GM13977 (cell line): Measurements from ENCODE around the gene OR52I2.

Experiments
- DNase-seq: peaks from one replicate; pipeline ENCODE4 v3.0.0; 2012; ENCODE audit warnings: low spot score
- in situ Hi-C: fragments of 300-500 bp; cut with MboI; formaldehyde crosslinking; loops from one replicate; pipeline ENCODE4 v1.12.0; 2022; ENCODE audit warnings: low sequenced_read_pairs, low pct_unique_long_range_greater_than_20kb, mixed read lengths, inconsistent platforms; ENCODE audit not compliant: unreplicated experiment
- TF ChIP-seq, protein P1 (sequence below): IDR thresholded peaks from 2 replicates; pipeline ENCODE4 v1.5.1; 2012; ENCODE audit warnings: mild to moderate bottlenecking, control low read depth; ENCODE audit not compliant: insufficient read depth; ENCODE audit errors: extremely low read depth, missing control alignments

OR52I2 gene

DNA sequence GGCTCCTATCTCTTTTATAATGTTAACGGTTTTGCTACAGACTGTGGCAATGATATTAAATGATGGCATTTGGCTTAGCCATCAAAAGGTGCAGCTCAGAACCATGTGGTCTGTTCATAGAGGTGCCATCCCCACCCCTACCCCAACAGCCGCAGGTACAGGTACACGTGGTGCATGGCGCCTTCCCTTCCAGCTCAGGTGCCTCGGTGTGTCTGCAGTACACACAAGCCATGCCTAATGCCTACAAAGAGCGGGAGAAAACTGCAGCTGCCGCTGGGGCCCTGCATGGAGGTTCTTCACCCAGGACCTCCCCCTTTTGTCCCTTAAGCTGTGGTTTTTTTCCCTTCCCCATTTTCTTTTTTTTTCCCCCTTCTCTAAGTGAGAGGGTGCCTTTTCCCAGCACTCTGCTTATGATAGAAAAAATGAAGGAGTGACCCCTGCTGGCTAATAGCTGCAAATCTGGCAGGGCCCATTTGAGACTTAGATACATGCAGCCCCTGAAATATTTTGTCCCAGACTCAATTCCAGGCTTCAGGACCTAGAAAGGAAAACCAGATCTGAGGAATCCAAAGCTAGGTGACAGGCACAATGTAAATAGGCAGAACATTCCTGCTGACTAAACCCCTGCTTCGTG is 30.1 kb upstream of the OR52I2 start:
- in situ Hi-C loops, result no loop called here
- DNase-seq, result no peak
- TF ChIP-seq, protein P1, sequence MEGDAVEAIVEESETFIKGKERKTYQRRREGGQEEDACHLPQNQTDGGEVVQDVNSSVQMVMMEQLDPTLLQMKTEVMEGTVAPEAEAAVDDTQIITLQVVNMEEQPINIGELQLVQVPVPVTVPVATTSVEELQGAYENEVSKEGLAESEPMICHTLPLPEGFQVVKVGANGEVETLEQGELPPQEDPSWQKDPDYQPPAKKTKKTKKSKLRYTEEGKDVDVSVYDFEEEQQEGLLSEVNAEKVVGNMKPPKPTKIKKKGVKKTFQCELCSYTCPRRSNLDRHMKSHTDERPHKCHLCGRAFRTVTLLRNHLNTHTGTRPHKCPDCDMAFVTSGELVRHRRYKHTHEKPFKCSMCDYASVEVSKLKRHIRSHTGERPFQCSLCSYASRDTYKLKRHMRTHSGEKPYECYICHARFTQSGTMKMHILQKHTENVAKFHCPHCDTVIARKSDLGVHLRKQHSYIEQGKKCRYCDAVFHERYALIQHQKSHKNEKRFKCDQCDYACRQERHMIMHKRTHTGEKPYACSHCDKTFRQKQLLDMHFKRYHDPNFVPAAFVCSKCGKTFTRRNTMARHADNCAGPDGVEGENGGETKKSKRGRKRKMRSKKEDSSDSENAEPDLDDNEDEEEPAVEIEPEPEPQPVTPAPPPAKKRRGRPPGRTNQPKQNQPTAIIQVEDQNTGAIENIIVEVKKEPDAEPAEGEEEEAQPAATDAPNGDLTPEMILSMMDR, result peak; percentile 47

DNA sequence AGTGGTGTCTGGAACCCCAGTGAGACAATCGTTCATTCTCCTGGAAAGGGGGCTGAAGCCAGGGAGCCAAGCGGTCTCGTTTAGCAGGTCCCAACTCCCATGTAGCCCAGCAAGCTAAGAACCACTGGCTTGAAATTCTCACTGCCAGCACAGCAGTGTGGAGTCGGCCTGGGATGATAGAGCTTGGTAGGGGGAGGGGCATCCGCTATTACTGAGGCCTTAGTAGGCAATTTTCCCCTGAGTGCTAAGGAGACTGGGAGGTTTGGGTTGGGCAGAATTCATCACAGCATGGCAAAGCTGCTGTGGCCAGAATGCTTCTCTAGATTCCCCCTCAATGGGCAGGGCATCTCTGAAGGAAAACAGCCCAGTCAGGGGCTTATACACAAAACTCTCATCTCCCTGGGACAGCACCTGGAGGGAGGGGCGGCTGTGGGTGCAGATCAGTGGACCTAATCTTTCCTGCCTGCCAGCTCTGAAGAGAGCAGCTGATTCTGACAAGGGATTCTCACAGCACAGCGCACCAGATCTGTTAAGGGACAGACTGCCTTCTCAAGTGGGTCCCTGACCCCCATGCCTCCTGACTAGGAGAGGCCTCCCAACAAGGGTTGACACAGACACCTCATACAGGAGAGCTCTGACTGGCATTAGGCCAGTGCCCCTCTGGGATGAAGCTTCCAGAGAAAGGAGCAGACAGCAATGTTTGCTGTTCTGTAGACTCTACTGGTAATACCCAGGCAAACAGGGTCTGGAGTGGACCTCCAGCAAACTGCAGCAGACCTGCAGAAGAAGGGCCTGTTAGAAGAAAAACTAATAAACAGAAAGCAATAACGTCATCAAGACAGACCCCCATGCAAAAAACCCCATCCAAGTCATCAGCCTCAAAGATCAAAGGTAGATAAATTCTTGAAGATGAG is 21.8 kb upstream of the OR52I2 start:
- no peak for DNase-seq
- in situ Hi-C loops, result no loop called here
- TF ChIP-seq, protein P1, result no peak

DNA sequence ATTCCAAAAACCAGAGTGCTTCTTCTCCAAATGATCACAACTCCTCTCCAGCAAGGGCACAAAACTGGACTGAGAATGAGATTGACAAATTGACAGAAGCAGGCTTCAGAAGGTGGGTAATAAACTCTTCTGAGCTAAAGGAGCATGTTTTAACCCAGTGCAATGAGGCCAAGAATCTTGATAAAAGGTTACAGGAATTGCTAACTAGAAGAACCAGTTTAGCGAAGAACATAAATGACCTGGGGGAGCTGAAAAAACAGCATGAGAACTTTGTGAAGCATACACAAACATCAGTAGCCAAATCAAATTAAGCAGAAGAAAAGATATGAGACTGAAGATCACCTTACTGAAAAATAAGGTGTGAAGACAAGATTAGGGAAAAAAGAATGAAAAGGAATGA is 21.1 kb upstream of the OR52I2 start:
- no peak for DNase-seq
- TF ChIP-seq, protein P1, result no peak
- in situ Hi-C loops, result no loop called here

DNA sequence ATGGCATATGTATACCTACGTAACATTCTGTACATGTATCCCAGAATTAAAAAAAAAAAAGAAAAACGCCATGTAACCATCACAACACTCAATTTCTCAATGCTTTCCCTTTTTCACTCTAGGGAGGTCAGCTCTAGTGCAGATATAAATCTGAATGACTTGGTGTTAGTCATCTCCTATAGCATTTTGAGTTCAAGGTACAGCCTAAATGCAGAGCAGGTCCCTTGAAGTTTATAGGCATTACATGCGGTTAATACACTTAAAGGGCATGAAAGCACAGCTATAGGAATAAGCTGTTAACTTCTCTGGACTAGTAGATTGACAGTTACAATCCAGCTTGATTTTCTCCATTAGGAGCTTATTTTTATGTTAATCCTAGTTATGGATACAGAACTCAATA is 16.2 kb upstream of the OR52I2 start:
- no peak for DNase-seq
- in situ Hi-C loops, result no loop called here
- TF ChIP-seq, protein P1, result no peak

DNA sequence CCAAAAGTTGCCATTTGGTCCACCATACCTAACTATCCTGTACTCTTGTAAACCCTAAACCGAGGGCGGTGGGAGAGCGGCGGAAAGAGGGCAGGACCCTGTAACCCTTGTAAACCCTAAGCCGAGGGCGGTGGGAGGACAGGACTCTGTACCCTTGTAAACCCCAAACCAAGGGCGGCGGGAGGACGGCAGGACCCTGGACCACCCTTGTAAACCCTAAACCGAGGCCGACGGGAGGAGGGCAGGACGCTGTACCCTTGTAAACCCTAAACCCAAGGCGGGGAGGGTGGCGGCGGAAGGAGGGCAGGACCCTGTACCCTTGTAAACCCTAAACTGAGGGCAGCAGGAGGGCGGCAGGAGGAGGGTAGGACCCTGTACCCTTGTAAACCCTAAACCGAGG is 12.5 kb upstream of the OR52I2 start:
- TF ChIP-seq, protein P1, result no peak
- in situ Hi-C loops, result no loop called here
- DNase-seq, result no peak

DNA sequence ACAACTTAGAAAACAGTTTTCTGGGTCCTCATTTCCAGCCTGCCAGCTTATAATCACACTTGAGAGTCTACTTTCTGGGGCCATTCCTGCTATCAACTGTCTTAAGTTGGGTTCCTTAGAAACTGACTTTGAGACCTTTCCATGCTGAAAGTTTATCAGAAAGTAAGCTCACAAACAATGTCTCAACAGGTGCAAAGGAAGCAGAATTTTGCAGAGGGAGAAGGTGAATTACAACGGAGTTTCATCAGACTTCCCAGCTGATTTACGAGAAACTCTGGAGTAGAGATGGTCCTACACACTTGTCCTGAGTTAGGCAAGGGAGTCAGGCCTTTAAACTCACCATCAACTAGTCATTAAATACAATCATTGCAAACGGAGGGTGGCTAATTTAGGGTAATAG is 4.7 kb upstream of the OR52I2 start:
- TF ChIP-seq, protein P1, result no peak
- no peak for DNase-seq
- in situ Hi-C loops, result no loop called here
